GM03348 (cell line): ENCODE data around the gene ARHGEF7.
"Not testable (repeated sequence)": the region's sequence is repeated elsewhere in the genome, so short reads cannot be mapped to it uniquely, and the experiment has no call there.

Experiments used
- DNase-seq: peaks from one replicate; pipeline ENCODE4 v3.0.0; 2012; ENCODE audit warnings: low spot score

Gene ARHGEF7

GRCh38 chr13:111171629-111172028, 56.5 kb downstream of the ARHGEF7 start:
- no peak for DNase-seq

GRCh38 chr13:111174377-111175114, 59.4 kb downstream of the ARHGEF7 start:
- no peak for DNase-seq

- no peak for DNase-seq
Observed at GRCh38 chr13:111175372-111175771, 60.3 kb downstream of the ARHGEF7 start.

- DNase-seq: no peak
Observed at GRCh38 chr13:111175935-111176334, 60.8 kb downstream of the ARHGEF7 start.

GRCh38 chr13:111176421-111176820, 61.3 kb downstream of the ARHGEF7 start:
- no peak for DNase-seq

- no peak for DNase-seq
Observed at GRCh38 chr13:111177081-111177711, 62.1 kb downstream of the ARHGEF7 start.

GRCh38 chr13:111177921-111178320, 62.8 kb downstream of the ARHGEF7 start:
- DNase-seq: no peak

- DNase-seq: no peak
Observed at GRCh38 chr13:111178402-111178801, 63.3 kb downstream of the ARHGEF7 start.

GRCh38 chr13:111179908-111180760, 65.0 kb downstream of the ARHGEF7 start:
- no peak for DNase-seq

GRCh38 chr13:111181977-111182376, 66.9 kb downstream of the ARHGEF7 start:
- DNase-seq: no peak

- DNase-seq: no peak
Observed at GRCh38 chr13:111183087-111183645, 68.1 kb downstream of the ARHGEF7 start.

GRCh38 chr13:111183959-111184358, 68.8 kb downstream of the ARHGEF7 start:
- no peak for DNase-seq

- DNase-seq: no peak
Observed at GRCh38 chr13:111184458-111185401, 69.6 kb downstream of the ARHGEF7 start.

GRCh38 chr13:111186305-111186935, 71.3 kb downstream of the ARHGEF7 start:
- DNase-seq: no peak

GRCh38 chr13:111187960-111188541, 72.9 kb downstream of the ARHGEF7 start:
- DNase-seq: peak; percentile 49

GRCh38 chr13:111189064-111189505, 74.0 kb downstream of the ARHGEF7 start:
- not testable (repeated sequence) for DNase-seq

- DNase-seq: not testable (repeated sequence)
Observed at GRCh38 chr13:111189516-111189915, 74.4 kb downstream of the ARHGEF7 start.

GRCh38 chr13:111193223-111193622, 78.1 kb downstream of the ARHGEF7 start:
- not testable (repeated sequence) for DNase-seq

GRCh38 chr13:111194651-111195050, 79.5 kb downstream of the ARHGEF7 start:
- peak; percentile 43 for DNase-seq

GRCh38 chr13:111198732-111199378, 83.7 kb downstream of the ARHGEF7 start:
- DNase-seq: not testable (repeated sequence)
